WTC11 (cell line): ENCODE data around the gene TPCN2. TPM values are rescaled to one million over a fixed set of nuclear protein-coding genes. Genes with fewer than 3 reads are reported as not detected.

Experiments
- ATAC-seq: fragments of 200-7000 bp; cut with Tn5 transposase; 2 replicates; pipeline ENCODE4 v1.10.0; 2021; ENCODE audit warnings: mild to moderate bottlenecking, moderate library complexity
- CTCF ChIA-PET: fragments of 300-600 bp; sonication (Branson Sonifier 250); formaldehyde crosslinking; loops from one replicate; lab custom pipeline; 2021; ENCODE audit warnings: antibody characterized with exemption; lab: Charles Lee
- POLR2A ChIA-PET: fragments of 350-600 bp; sonication (Branson Sonifier 250); formaldehyde crosslinking; loops from one replicate; lab custom pipeline; 2021; ENCODE audit warnings: antibody characterized with exemption; lab: Charles Lee
- DNase-seq: peaks from one replicate; pipeline ENCODE4 v3.0.0; 2021; ENCODE audit warnings: low spot score
- H3K27ac Mint-ChIP-seq: 2 replicates; pipeline ENCODE4 v1.8.0; 2021; ENCODE audit warnings: mixed read lengths
- H3K27me3 Mint-ChIP-seq: 2 replicates; pipeline ENCODE4 v1.8.0; 2021; ENCODE audit warnings: low read depth, mild to moderate bottlenecking, moderate library complexity, mixed read lengths
- H3K36me3 Mint-ChIP-seq: 2 replicates; pipeline ENCODE4 v1.8.0; 2021; ENCODE audit warnings: mixed read lengths
- H3K4me1 Mint-ChIP-seq: 2 replicates; pipeline ENCODE4 v1.8.0; 2022; ENCODE audit warnings: mixed read lengths
- H3K4me3 Mint-ChIP-seq: 2 replicates; pipeline ENCODE4 v1.8.0; 2021; ENCODE audit warnings: mild to moderate bottlenecking, moderate library complexity, mixed read lengths
- H3K9me3 Mint-ChIP-seq: 2 replicates; pipeline ENCODE4 v1.8.0; 2021; ENCODE audit warnings: mixed read lengths
- ARID4B ChIP-seq: sonication (generic); formaldehyde crosslinking; IDR thresholded peaks from 2 replicates; pipeline ENCODE4 v1.8.0; 2023; ENCODE audit warnings: missing genetic modification reagents, mild to moderate bottlenecking, borderline replicate concordance
- ATF3 ChIP-seq: sonication (generic); formaldehyde crosslinking; conservative IDR thresholded peaks from 2 replicates; pipeline ENCODE4 v1.8.1; 2022; ENCODE audit warnings: mild to moderate bottlenecking, missing genetic modification reagents
- ESRRA ChIP-seq: sonication (generic); formaldehyde crosslinking; IDR thresholded peaks from 2 replicates; pipeline ENCODE4 v1.8.1; 2022; ENCODE audit warnings: mild to moderate bottlenecking, missing genetic modification reagents, borderline replicate concordance
- NFYB ChIP-seq: sonication (generic); formaldehyde crosslinking; conservative IDR thresholded peaks from 2 replicates; pipeline ENCODE4 v1.8.0; 2022; ENCODE audit warnings: low read depth, missing genetic modification reagents
- NR3C1 ChIP-seq: sonication (generic); formaldehyde crosslinking; conservative IDR thresholded peaks from 2 replicates; pipeline ENCODE4 v1.8.1; 2023; ENCODE audit warnings: low read depth, mild to moderate bottlenecking, missing genetic modification reagents
- RORB ChIP-seq: fragments of 250-450 bp; sonication (Bioruptor Pico); IDR thresholded peaks from 2 replicates; pipeline ENCODE4 v1.9.0; 2021; ENCODE audit warnings: mild to moderate bottlenecking
- TCF7 ChIP-seq: sonication (generic); formaldehyde crosslinking; IDR thresholded peaks from 2 replicates; pipeline ENCODE4 v1.8.0; 2022; ENCODE audit warnings: mild to moderate bottlenecking, low read depth, missing genetic modification reagents, moderate library complexity
- TP53 ChIP-seq: sonication (generic); formaldehyde crosslinking; IDR thresholded peaks from 2 replicates; pipeline ENCODE4 v1.8.1; 2023; ENCODE audit warnings: mild to moderate bottlenecking, missing genetic modification reagents
- ZMAT4 ChIP-seq: fragments of 250-450 bp; sonication (Bioruptor Pico); IDR thresholded peaks from 2 replicates; pipeline ENCODE4 v1.9.0; 2021; ENCODE audit warnings: mild to moderate bottlenecking
- ZNF232 ChIP-seq: sonication (generic); formaldehyde crosslinking; IDR thresholded peaks from 2 replicates; pipeline ENCODE4 v1.8.0; 2022; ENCODE audit warnings: mild to moderate bottlenecking, missing genetic modification reagents
- ZNF423 ChIP-seq: fragments of 250-450 bp; sonication (Bioruptor Pico); IDR thresholded peaks from 2 replicates; pipeline ENCODE4 v2.1.2; 2022; ENCODE audit warnings: mild to moderate bottlenecking, moderate library complexity
- ZSCAN18 ChIP-seq: fragments of 250-450 bp; sonication (Bioruptor Pico); IDR thresholded peaks from 2 replicates; pipeline ENCODE4 v2.1.2; 2022; ENCODE audit warnings: mild to moderate bottlenecking, moderate library complexity
- total RNA-seq: library from RNA; stranded (reverse); gene quantifications from 3 replicates; pipeline ENCODE4 v1.2.3, GENCODE V29; 2021
- TF ChIP-seq, protein P1 (sequence below): sonication (generic); formaldehyde crosslinking; IDR thresholded peaks from 2 replicates; pipeline ENCODE4 v1.8.1; 2023; ENCODE audit warnings: mild to moderate bottlenecking, missing genetic modification reagents

TPCN2 gene
- total RNA-seq, 1 experiment from 2014 or later = 24.6 TPM

GRCh38 chr11:69071086-69071800 is 22.5 kb downstream of the TPCN2 start (continued):
- TF ChIP-seq NR3C1 (CRISPR knock-in tag) (no peak), ESRRA (CRISPR knock-in tag) (no peak), ZNF423 (no peak), ATF3 (CRISPR knock-in tag) (no peak), TP53 (no peak)

DNA sequence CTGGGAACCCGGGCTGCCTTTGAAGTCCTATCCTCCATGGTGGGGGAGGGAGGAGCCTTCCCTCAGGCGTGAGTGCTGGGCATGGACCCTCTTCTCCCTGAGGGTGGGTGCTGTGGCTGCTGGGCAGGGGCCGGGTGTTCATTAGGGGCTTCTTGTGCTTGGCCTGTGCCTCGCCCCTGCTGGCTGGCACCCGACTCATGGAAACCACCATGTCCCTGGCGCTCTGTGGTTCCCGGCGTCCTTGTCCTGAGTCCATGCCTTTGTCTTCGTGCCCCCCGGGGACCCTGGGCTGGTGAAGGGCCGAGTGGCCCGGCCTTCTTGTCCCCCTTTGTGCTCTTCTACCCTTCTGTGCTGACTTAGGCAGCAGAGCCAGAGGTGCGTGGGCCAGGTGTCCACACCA is 23.2 kb downstream of the TPCN2 start:
- Mint-ChIP-seq H3K36me3 (peaks cover 8% of the 10 kb centered on the region), H3K9me3 (no peaks in the 10 kb centered on the region)
- no peak for DNase-seq

GRCh38 chr11:69073469-69073868 is 24.7 kb downstream of the TPCN2 start:
- no peaks in the 10 kb centered on the region for H3K9me3 Mint-ChIP-seq

More for the DNA sequence above, 23.2 kb downstream of the TPCN2 start:
- CTCF ChIA-PET = interaction anchor here (0.5 to 1.4 kb wide), 3 partner anchors 14 to 43 kb away, joined by 3 read pairs; no protein-coding TSS in a partner anchor
- Mint-ChIP-seq H3K4me3 (no peak overlapping the region), H3K4me1 (peaks cover 3% of the 10 kb centered on the region; the same call in 1 of the 2 replicates), H3K27ac (no peak overlapping the region), H3K27me3 (no peaks in the 10 kb centered on the region; the same call in 1 of the 2 replicates)
- ATAC-seq = no peak
- POLR2A ChIA-PET = no interaction called here
- TF ChIP-seq NFYB (CRISPR knock-in tag) (no peak), ZNF232 (no peak)
- TF ChIP-seq, protein P1, sequence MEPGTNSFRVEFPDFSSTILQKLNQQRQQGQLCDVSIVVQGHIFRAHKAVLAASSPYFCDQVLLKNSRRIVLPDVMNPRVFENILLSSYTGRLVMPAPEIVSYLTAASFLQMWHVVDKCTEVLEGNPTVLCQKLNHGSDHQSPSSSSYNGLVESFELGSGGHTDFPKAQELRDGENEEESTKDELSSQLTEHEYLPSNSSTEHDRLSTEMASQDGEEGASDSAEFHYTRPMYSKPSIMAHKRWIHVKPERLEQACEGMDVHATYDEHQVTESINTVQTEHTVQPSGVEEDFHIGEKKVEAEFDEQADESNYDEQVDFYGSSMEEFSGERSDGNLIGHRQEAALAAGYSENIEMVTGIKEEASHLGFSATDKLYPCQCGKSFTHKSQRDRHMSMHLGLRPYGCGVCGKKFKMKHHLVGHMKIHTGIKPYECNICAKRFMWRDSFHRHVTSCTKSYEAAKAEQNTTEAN (CRISPR knock-in tag) = no peak

GRCh38 chr11:69074375-69075140 is 25.8 kb downstream of the TPCN2 start:
- ATAC-seq (no peak), DNase-seq (no peak)
- Mint-ChIP-seq H3K27ac (no peak overlapping the region), H3K27me3 (no peaks in the 10 kb centered on the region), H3K4me1 (peaks cover 3% of the 10 kb centered on the region; the same call in 1 of the 2 replicates), H3K36me3 (peaks cover 11% of the 10 kb centered on the region), H3K9me3 (no peaks in the 10 kb centered on the region), H3K4me3 (no peak overlapping the region)
- no peak for TF ChIP-seq ZMAT4
- TF ChIP-seq ARID4B (CRISPR knock-in tag) = no peak
- no peak for TF ChIP-seq RORB
- TF ChIP-seq TCF7 = no peak
- POLR2A ChIA-PET = no interaction called here
- CTCF ChIA-PET = interaction anchor here (1.0 to 1.2 kb wide), 2 partner anchors 12 to 26 kb away, joined by 3 to 4 read pairs; partner anchors contain the start of gene TPCN2

More at GRCh38 chr11:69073469-69073868, 24.7 kb downstream of the TPCN2 start:
- ChIA-PET POLR2A (no interaction called here), CTCF (interaction anchor here (1.0 kb wide), 1 partner anchor 13 kb away, joined by 3 read pairs; no protein-coding TSS in a partner anchor)
- TF ChIP-seq ZSCAN18 (CRISPR knock-in tag) = no peak
- DNase-seq (no peak), ATAC-seq (no peak)
- Mint-ChIP-seq H3K4me3 (no peak overlapping the region), H3K36me3 (peaks cover 8% of the 10 kb centered on the region), H3K4me1 (peaks cover 3% of the 10 kb centered on the region; the same call in 1 of the 2 replicates), H3K27ac (peak overlapping the region; percentile 27; the same call in 1 of the 2 replicates), H3K27me3 (no peaks in the 10 kb centered on the region)
